ENCODE results near the gene PRR23E.

- TF ChIP-seq CTCF (IDR thresholded peaks at IDR 0.05): no peak
- TF ChIP-seq EP300 (IDR thresholded peaks at IDR 0.05): no peak
- no peak for TF ChIP-seq POLR2A (IDR thresholded peaks at IDR 0.05)
These were observed 4.6 kb downstream of the PRR23E start for GRCh38 chr3:127197300-127198189.
